CD8-positive, alpha-beta memory T cell (primary cell): ENCODE results near the gene SLC25A12. TPM values are rescaled to one million over a fixed set of nuclear protein-coding genes. Genes with fewer than 3 reads are reported as not detected.

Experiments used
- CTCF ChIA-PET: fragments of 350-600 bp; sonication (Branson Sonifier 250); formaldehyde crosslinking; loops from one replicate; lab custom pipeline; 2021; ENCODE audit warnings: antibody characterized with exemption; lab: Charles Lee
- POLR2A ChIA-PET: fragments of 350-600 bp; sonication (Branson Sonifier 250); formaldehyde crosslinking; loops from one replicate; lab custom pipeline; 2021; ENCODE audit warnings: antibody characterized with exemption; lab: Charles Lee
- DNase-seq, 5 donors: peaks; one replicate each; pipeline versions ENCODE4 v3.0.0 to v3.0.0-alpha.2; 2020 to 2022; ENCODE audit warnings: mixed read lengths in 1 of 5
- H3K27ac ChIP-seq: one replicate; pipeline ENCODE4 v1.7.0; 2013; ENCODE audit warnings: low read depth, mild to moderate bottlenecking, low read length, moderate library complexity
- H3K27me3 ChIP-seq: 2 replicates; pipeline ENCODE4 v1.7.0; 2013; ENCODE audit warnings: low read length, mild to moderate bottlenecking; ENCODE audit not compliant: insufficient read depth, poor library complexity, severe bottlenecking
- H3K36me3 ChIP-seq: 2 replicates; pipeline ENCODE4 v1.7.0; 2013; ENCODE audit warnings: mild to moderate bottlenecking, low read length, moderate library complexity; ENCODE audit not compliant: insufficient read depth
- H3K4me1 ChIP-seq: 2 replicates; pipeline ENCODE4 v1.7.0; 2013; ENCODE audit warnings: mild to moderate bottlenecking, low read length, moderate library complexity; ENCODE audit not compliant: insufficient read depth
- H3K4me3 ChIP-seq: 2 replicates; pipeline ENCODE4 v1.7.0; 2013; ENCODE audit warnings: mild to moderate bottlenecking, low read length
- H3K9me3 ChIP-seq: 2 replicates; pipeline ENCODE4 v1.7.0; 2013; ENCODE audit warnings: mild to moderate bottlenecking, low read length
- H3K27ac Mint-ChIP-seq, 8 donors: one replicate each; pipeline ENCODE4 v1.8.0; 2020 to 2021; ENCODE audit warnings: mixed read lengths in 8 of 8, mild to moderate bottlenecking in 6 of 8, inconsistent platforms in 3 of 8, moderate library complexity in 3 of 8
- H3K27me3 Mint-ChIP-seq, 2 donors: one replicate each; pipeline ENCODE4 v1.8.0; 2020 to 2021; ENCODE audit warnings: mixed read lengths in 2 of 2, mild to moderate bottlenecking in 1 of 2, moderate library complexity in 1 of 2
- H3K36me3 Mint-ChIP-seq, 3 donors: one replicate each; pipeline ENCODE4 v1.8.0; 2020 to 2021; ENCODE audit warnings: mixed read lengths in 3 of 3, inconsistent platforms in 1 of 3, mild to moderate bottlenecking in 1 of 3
- H3K4me1 Mint-ChIP-seq, 3 donors: one replicate each; pipeline ENCODE4 v1.8.0; 2020 to 2021; ENCODE audit warnings: mixed read lengths in 3 of 3, inconsistent platforms in 1 of 3, mild to moderate bottlenecking in 1 of 3
- H3K4me3 Mint-ChIP-seq, 7 donors: one replicate each; pipeline ENCODE4 v1.8.0; 2020 to 2021; ENCODE audit warnings: mixed read lengths in 7 of 7, mild to moderate bottlenecking in 6 of 7, moderate library complexity in 4 of 7, inconsistent platforms in 2 of 7
- H3K9me3 Mint-ChIP-seq, 5 donors: one replicate each; pipeline ENCODE4 v1.8.0; 2020 to 2022; ENCODE audit warnings: mixed read lengths in 5 of 5, mild to moderate bottlenecking in 3 of 5, moderate library complexity in 2 of 5, inconsistent platforms in 1 of 5
- polyA plus RNA-seq: library from polyadenylated mRNA; unstranded; fragments of 300-500 nt; fragmentation: Illumina TruSeq; gene quantifications from one replicate; pipeline ENCODE4 v1.2.3, GENCODE V29; 2021
- total RNA-seq, 2 experiments: library from RNA; stranded (reverse); gene quantifications; one replicate each; pipeline ENCODE4 v1.2.3, GENCODE V29; 2021

Gene SLC25A12
- total and polyA plus RNA-seq, 3 experiments from 2014 or later = 12.8 to 22.9 (median 22.2) TPM

DNA sequence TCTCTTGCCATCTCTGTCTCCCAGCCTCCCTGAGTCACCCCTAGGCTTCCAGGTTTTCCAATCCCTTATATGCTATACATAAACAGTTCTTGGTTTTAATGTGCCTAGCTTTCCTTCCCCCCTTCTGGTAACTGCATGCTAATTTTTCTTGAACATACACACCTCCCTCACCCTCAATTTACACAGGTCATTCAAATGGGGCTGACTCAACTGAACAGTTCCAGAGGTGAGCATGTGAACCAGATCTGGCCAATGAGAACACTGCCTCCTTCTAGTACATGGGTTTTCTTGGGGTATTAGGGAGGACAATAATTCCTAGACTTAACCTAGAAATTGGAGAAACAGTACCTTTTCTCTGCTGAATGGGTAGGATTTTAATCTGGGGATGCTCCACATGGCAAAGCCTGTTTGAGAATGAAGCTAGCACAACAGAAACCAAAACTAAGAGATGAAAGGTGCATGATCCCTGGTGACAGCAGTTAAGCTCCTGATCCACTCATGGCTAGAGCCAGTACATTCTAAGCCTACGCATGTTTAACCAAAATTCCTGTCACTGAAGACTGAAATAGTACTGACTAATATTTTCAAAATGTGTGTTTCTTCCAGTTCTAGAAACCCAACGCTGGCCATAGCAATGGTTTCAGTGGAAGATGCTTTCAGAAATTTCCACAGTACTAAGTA lies 11.8 kb downstream of the SLC25A12 start:
- no peaks in the 10 kb centered on the region for H3K9me3 ChIP-seq
- no peak for DNase-seq
- Mint-ChIP-seq H3K4me1 (peaks cover 16 to 49% (median 44%) of the 10 kb centered on the region in 3 donors), H3K27ac (peak overlapping the region in 3 of 8 donors; percentile 1 to 51 (median 8)), H3K36me3 (peaks cover 0 to 5% (median 2%) of the 10 kb centered on the region in 3 donors), H3K27me3 (no peaks in the 10 kb centered on the region), H3K9me3 (no peaks in the 10 kb centered on the region), H3K4me3 (no peak overlapping the region)
- H3K4me3 ChIP-seq = no peak overlapping the region
- no peaks in the 10 kb centered on the region for H3K27me3 ChIP-seq
- H3K36me3 ChIP-seq = no peaks in the 10 kb centered on the region
- ChIA-PET POLR2A (no interaction called here), CTCF (no interaction called here)
- H3K27ac ChIP-seq = no peak overlapping the region
- no peaks in the 10 kb centered on the region for H3K4me1 ChIP-seq

DNA sequence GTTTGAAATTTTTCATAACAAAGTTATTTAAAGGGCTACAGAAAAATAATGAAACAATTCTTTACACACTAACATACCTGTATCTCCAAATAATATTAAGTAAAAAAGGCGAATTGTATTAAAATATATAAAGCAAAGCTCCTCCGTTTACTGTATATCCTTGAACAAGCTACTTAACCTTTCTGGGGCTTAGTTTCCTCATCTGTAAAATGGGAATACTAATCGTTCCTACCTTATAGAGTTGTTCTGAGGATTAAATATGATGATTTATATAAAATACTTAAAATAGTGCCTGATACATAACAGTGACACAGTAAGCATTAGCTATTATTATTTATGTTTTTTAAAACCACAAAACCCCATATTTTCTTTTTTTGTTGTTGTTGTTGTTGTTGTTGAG lies 13.3 kb downstream of the SLC25A12 start:
- Histone ChIP-seq H3K27me3 (no peaks in the 10 kb centered on the region), H3K36me3 (no peaks in the 10 kb centered on the region), H3K9me3 (no peaks in the 10 kb centered on the region), H3K4me1 (no peaks in the 10 kb centered on the region), H3K27ac (no peak overlapping the region), H3K4me3 (no peak overlapping the region)
- peaks cover 20 to 60% (median 53%) of the 10 kb centered on the region in 3 donors for H3K4me1 Mint-ChIP-seq
- CTCF ChIA-PET = no interaction called here
- no peak for DNase-seq
- no peaks in the 10 kb centered on the region for H3K9me3 Mint-ChIP-seq
- H3K4me3 Mint-ChIP-seq = no peak overlapping the region
- POLR2A ChIA-PET = no interaction called here
- peaks cover 0 to 4% (median 2%) of the 10 kb centered on the region in 3 donors for H3K36me3 Mint-ChIP-seq
- no peak overlapping the region for H3K27ac Mint-ChIP-seq
- no peaks in the 10 kb centered on the region for H3K27me3 Mint-ChIP-seq

DNA sequence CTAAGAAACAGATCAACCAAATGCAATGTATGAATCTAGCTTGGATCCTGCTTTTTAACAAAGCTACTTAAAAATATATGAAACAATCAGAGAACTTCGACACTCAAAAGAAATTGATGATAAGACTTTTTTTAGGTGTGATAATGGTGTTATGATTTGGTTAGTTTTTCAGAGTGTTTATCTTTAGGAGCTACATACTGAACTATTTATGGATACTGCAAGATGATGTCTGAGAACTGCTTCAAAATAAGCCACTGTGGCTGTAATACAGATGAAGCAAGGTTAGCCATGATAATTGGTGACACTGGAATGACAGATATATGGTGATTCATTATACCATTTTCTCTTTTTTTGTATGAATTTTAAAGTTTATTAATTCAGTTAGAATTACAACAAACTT lies 14.2 kb downstream of the SLC25A12 start:
- H3K36me3 ChIP-seq = no peaks in the 10 kb centered on the region
- H3K4me1 ChIP-seq = no peaks in the 10 kb centered on the region
- no peaks in the 10 kb centered on the region for H3K27me3 ChIP-seq
- H3K9me3 Mint-ChIP-seq = no peaks in the 10 kb centered on the region
- H3K27ac ChIP-seq = no peak overlapping the region
- H3K4me3 ChIP-seq = no peak overlapping the region
- DNase-seq = no peak
- POLR2A ChIA-PET = no interaction called here
- no peak overlapping the region for H3K27ac Mint-ChIP-seq
- peaks cover 20 to 64% (median 51%) of the 10 kb centered on the region in 3 donors for H3K4me1 Mint-ChIP-seq
- no peaks in the 10 kb centered on the region for H3K9me3 ChIP-seq
- H3K36me3 Mint-ChIP-seq = peaks cover 6 to 8% (median 6%) of the 10 kb centered on the region in 3 donors
- CTCF ChIA-PET = no interaction called here
- H3K27me3 Mint-ChIP-seq = no peaks in the 10 kb centered on the region
- H3K4me3 Mint-ChIP-seq = no peak overlapping the region

DNA sequence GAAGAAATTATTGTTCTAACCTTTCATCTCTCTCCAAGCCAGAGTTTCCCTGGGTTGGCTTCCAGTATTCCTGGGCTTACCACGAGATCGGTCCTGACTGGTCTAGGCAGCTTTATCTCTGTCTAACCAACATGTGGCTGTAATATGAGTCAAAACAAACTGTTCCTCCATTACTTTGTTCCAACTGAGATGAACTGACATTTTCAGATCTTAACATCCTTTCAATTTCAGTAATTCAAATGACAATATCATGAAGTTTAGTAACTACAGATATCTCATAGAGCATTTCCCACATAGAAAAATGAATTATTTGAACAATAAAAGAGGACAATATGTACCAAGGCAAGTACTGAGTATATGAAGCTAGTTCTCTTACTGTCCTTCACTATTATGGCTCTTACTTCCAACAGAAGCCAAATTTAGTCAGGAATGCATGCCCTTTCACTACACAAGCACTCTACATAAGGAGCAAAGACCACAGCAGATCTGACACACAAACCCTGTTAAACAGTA lies 15.5 kb downstream of the SLC25A12 start:
- peaks cover 19 to 61% (median 55%) of the 10 kb centered on the region in 3 donors for H3K4me1 Mint-ChIP-seq
- Histone ChIP-seq H3K4me1 (no peaks in the 10 kb centered on the region), H3K36me3 (peaks cover 7% of the 10 kb centered on the region), H3K4me3 (no peak overlapping the region), H3K9me3 (no peaks in the 10 kb centered on the region), H3K27ac (peak overlapping the region; percentile 16), H3K27me3 (no peaks in the 10 kb centered on the region)
- H3K27ac Mint-ChIP-seq = peak overlapping the region in 7 of 8 donors; percentile 5 to 60 (median 34)
- POLR2A ChIA-PET = no interaction called here
- CTCF ChIA-PET = no interaction called here
- no peak overlapping the region for H3K4me3 Mint-ChIP-seq
- no peaks in the 10 kb centered on the region for H3K27me3 Mint-ChIP-seq
- no peaks in the 10 kb centered on the region for H3K9me3 Mint-ChIP-seq
- no peak for DNase-seq
- peaks cover 11 to 14% (median 11%) of the 10 kb centered on the region in 3 donors for H3K36me3 Mint-ChIP-seq

DNA sequence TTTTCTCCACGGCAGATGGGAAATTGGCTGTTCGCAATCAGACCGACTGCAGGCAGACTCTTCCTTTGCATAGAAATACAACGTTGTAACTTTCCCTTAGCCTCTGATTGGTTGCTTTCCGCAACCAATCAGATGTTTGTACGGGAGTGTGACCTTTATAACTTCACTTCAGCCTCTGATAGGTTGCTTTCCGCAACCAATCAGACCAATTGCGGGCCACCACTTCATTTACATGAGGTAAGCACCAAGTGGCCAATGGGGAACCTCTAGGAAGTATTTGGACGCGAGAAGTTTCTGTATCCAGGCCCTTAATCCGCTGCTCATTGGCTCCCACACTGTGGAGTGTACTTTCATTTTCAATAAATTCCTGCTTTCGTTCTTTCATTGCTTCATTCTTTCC lies 19.1 kb downstream of the SLC25A12 start:
- Mint-ChIP-seq H3K9me3 (no peaks in the 10 kb centered on the region), H3K27ac (no peak overlapping the region), H3K4me3 (no peak overlapping the region), H3K36me3 (peaks cover 18 to 33% (median 29%) of the 10 kb centered on the region in 3 donors), H3K27me3 (no peaks in the 10 kb centered on the region), H3K4me1 (peaks cover 27 to 55% (median 52%) of the 10 kb centered on the region in 3 donors)
- no peaks in the 10 kb centered on the region for H3K9me3 ChIP-seq
- no peaks in the 10 kb centered on the region for H3K4me1 ChIP-seq
- no peaks in the 10 kb centered on the region for H3K27me3 ChIP-seq
- H3K4me3 ChIP-seq = no peak overlapping the region
- ChIA-PET POLR2A (no interaction called here), CTCF (no interaction called here)
- H3K27ac ChIP-seq = no peak overlapping the region
- DNase-seq = no peak
- peaks cover 7% of the 10 kb centered on the region for H3K36me3 ChIP-seq

DNA sequence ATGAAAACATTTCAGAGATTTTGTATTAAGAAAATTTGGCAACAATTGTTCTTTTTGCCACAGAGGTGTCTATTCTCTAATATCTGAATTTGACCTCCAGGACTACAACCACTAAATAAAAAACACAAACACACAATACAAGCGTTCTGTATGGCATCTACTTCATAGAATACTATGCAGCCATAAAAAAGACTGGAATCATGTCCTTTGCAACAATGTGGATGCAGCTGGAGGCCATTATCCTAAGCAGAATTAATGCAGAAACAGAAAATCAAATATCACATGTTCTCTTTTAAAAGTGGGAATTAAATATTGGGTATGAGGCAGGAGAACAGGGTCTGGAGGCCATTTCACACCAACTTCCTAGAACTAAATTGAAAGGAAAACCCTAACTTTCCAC lies 19.5 kb downstream of the SLC25A12 start:
- Histone ChIP-seq H3K36me3 (peaks cover 7% of the 10 kb centered on the region), H3K9me3 (no peaks in the 10 kb centered on the region), H3K27ac (no peak overlapping the region), H3K27me3 (no peaks in the 10 kb centered on the region), H3K4me1 (no peaks in the 10 kb centered on the region), H3K4me3 (no peak overlapping the region)
- peaks cover 18 to 31% (median 29%) of the 10 kb centered on the region in 3 donors for H3K36me3 Mint-ChIP-seq
- POLR2A ChIA-PET = no interaction called here
- H3K9me3 Mint-ChIP-seq = no peaks in the 10 kb centered on the region
- no peaks in the 10 kb centered on the region for H3K27me3 Mint-ChIP-seq
- H3K4me1 Mint-ChIP-seq = peaks cover 23 to 50% (median 48%) of the 10 kb centered on the region in 3 donors
- no peak overlapping the region for H3K4me3 Mint-ChIP-seq
- DNase-seq = no peak
- CTCF ChIA-PET = no interaction called here
- H3K27ac Mint-ChIP-seq = no peak overlapping the region

DNA sequence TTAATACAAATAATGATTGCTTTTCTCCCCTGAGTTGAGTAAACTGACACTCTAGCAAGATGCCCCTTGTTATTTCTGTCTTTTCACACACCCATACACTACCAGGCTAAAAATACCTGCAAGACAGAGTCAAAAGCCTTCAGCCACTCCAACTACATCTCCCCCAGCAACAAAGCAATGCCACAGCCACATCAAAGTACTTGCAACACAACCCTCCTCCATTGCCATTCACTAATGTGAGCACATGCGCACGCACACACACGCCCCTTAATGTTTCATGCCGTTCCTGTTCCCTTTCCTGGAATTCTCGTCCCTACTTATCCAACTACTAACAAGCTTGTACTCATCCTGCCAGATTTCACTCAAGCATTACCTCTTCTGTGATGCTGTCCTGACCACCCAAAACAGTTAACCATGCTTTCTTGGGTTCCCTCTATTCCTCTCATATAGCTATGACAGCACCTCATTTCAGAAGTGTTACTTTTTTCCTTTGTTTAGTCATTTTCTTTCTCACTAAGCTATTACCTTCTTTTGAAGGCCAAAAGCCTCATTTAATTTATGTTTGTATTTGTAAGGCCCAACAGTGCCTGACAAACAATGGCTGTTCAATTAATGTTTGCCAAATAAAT lies 29.6 kb downstream of the SLC25A12 start:
- Histone ChIP-seq H3K9me3 (no peaks in the 10 kb centered on the region), H3K27me3 (no peaks in the 10 kb centered on the region), H3K27ac (no peak overlapping the region), H3K4me3 (no peak overlapping the region), H3K36me3 (no peaks in the 10 kb centered on the region), H3K4me1 (no peaks in the 10 kb centered on the region)
- H3K4me3 Mint-ChIP-seq = no peak overlapping the region
- H3K4me1 Mint-ChIP-seq = peaks cover 9 to 20% (median 13%) of the 10 kb centered on the region in 3 donors
- peaks cover 0 to 22% (median 9%) of the 10 kb centered on the region in 3 donors for H3K36me3 Mint-ChIP-seq
- H3K9me3 Mint-ChIP-seq = no peaks in the 10 kb centered on the region
- no peaks in the 10 kb centered on the region for H3K27me3 Mint-ChIP-seq
- H3K27ac Mint-ChIP-seq = peak overlapping the region in 1 of 8 donors; percentile 3
- POLR2A ChIA-PET = no interaction called here
- DNase-seq = peak in 1 of 5 donors; percentile 16
- CTCF ChIA-PET = no interaction called here

DNA sequence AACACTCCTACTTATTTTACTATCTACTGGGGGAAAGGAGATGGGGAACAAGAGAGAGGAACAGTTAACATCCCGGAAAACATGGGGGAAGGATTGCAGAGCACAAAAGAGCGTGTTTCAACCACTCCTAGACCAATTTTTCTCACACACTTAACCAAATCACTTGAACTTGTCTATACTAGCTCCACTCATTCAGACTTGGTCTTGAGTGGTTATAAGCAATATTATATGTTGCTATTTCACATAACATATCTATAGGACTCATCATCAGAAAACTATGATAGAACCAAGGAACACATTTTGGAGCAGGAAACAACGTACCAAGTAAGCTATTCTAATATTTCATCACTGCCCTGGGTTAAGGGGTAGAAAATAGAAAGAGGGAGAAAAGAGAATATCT lies 31.5 kb downstream of the SLC25A12 start:
- no peak for DNase-seq
- H3K27me3 ChIP-seq = no peaks in the 10 kb centered on the region
- no peak overlapping the region for H3K27ac ChIP-seq
- no peak overlapping the region for H3K4me3 ChIP-seq
- H3K36me3 ChIP-seq = no peaks in the 10 kb centered on the region
- ChIA-PET POLR2A (no interaction called here), CTCF (no interaction called here)
- Mint-ChIP-seq H3K36me3 (peaks cover 0 to 17% (median 8%) of the 10 kb centered on the region in 3 donors), H3K9me3 (no peaks in the 10 kb centered on the region), H3K27me3 (no peaks in the 10 kb centered on the region), H3K27ac (no peak overlapping the region), H3K4me3 (no peak overlapping the region), H3K4me1 (peaks cover 9 to 20% (median 16%) of the 10 kb centered on the region in 3 donors)
- H3K4me1 ChIP-seq = no peaks in the 10 kb centered on the region
- no peaks in the 10 kb centered on the region for H3K9me3 ChIP-seq
